HEK293 (cell line): ENCODE results near the gene MARCHF9.

Source experiments
- CTCF ChIP-seq: fragments of 450-650 bp; formaldehyde crosslinking; IDR thresholded peaks from 2 replicates; pipeline ENCODE4 v1.5.1; 2016; ENCODE audit warnings: missing biosample characterization, missing genetic modification characterization
- ELK4 ChIP-seq: IDR thresholded peaks from 2 replicates; pipeline ENCODE4 v1.6.1; 2011; ENCODE audit warnings: mild to moderate bottlenecking, low read depth, low read length, borderline replicate concordance
- INSM2 ChIP-seq: fragments of 450-650 bp; formaldehyde crosslinking; IDR thresholded peaks from 2 replicates; pipeline ENCODE4 v1.5.1; 2016; ENCODE audit warnings: missing biosample characterization, missing genetic modification characterization
- KLF1 ChIP-seq: fragments of 450-650 bp; formaldehyde crosslinking; IDR thresholded peaks from 2 replicates; pipeline ENCODE4 v1.5.1; 2016; ENCODE audit warnings: missing biosample characterization, missing genetic modification characterization
- MZF1 ChIP-seq: fragments of 450-650 bp; formaldehyde crosslinking; IDR thresholded peaks from 2 replicates; pipeline ENCODE4 v1.5.1; 2017; ENCODE audit warnings: missing biosample characterization, missing genetic modification characterization, borderline replicate concordance
- PBX3 ChIP-seq: sonication (generic); formaldehyde crosslinking; IDR thresholded peaks from 2 replicates; pipeline ENCODE4 v1.8.1; 2022; ENCODE audit warnings: mild to moderate bottlenecking, moderate library complexity, missing genetic modification reagents
- REPIN1 ChIP-seq: fragments of 450-650 bp; formaldehyde crosslinking; IDR thresholded peaks from 2 replicates; pipeline ENCODE4 v1.5.1; 2017; ENCODE audit warnings: missing biosample characterization, missing genetic modification characterization, low read depth
- YY2 ChIP-seq: fragments of 450-650 bp; formaldehyde crosslinking; IDR thresholded peaks from 2 replicates; pipeline ENCODE4 v1.5.1; 2016; ENCODE audit warnings: missing biosample characterization, missing genetic modification characterization
- ZBTB1 ChIP-seq: fragments of 450-650 bp; formaldehyde crosslinking; IDR thresholded peaks from 2 replicates; pipeline ENCODE4 v1.5.1; 2016; ENCODE audit warnings: missing biosample characterization, missing genetic modification characterization
- ZBTB21 ChIP-seq: fragments of 450-650 bp; formaldehyde crosslinking; IDR thresholded peaks from 2 replicates; pipeline ENCODE4 v1.5.1; 2017; ENCODE audit warnings: missing biosample characterization, missing genetic modification characterization
- ZBTB44 ChIP-seq: fragments of 450-650 bp; IDR thresholded peaks from 2 replicates; pipeline ENCODE4 v1.5.1; 2018; ENCODE audit warnings: missing biosample characterization, mild to moderate bottlenecking, missing genetic modification characterization
- ZFP3 ChIP-seq: fragments of 450-650 bp; formaldehyde crosslinking; IDR thresholded peaks from 2 replicates; pipeline ENCODE4 v1.5.1; 2016; ENCODE audit warnings: low read depth, missing biosample characterization, missing genetic modification characterization
- ZNF140 ChIP-seq: fragments of 450-650 bp; formaldehyde crosslinking; IDR thresholded peaks from 2 replicates; pipeline ENCODE4 v1.5.1; 2016; ENCODE audit warnings: missing biosample characterization, missing genetic modification characterization
- ZNF174 ChIP-seq: fragments of 450-650 bp; formaldehyde crosslinking; IDR thresholded peaks from 2 replicates; pipeline ENCODE4 v1.5.0; 2017; ENCODE audit warnings: missing biosample characterization, mild to moderate bottlenecking, missing genetic modification characterization
- ZNF175 ChIP-seq: fragments of 450-650 bp; formaldehyde crosslinking; IDR thresholded peaks from 2 replicates; pipeline ENCODE4 v1.5.1; 2016; ENCODE audit warnings: missing biosample characterization, missing genetic modification characterization
- ZNF18 ChIP-seq: fragments of 450-650 bp; formaldehyde crosslinking; IDR thresholded peaks from 2 replicates; pipeline ENCODE4 v1.5.1; 2016; ENCODE audit warnings: missing biosample characterization, missing genetic modification characterization
- ZNF19 ChIP-seq: fragments of 450-650 bp; formaldehyde crosslinking; IDR thresholded peaks from 2 replicates; pipeline ENCODE4; 2016; ENCODE audit warnings: missing biosample characterization, missing genetic modification characterization, low read depth
- ZNF239 ChIP-seq: fragments of 450-650 bp; formaldehyde crosslinking; IDR thresholded peaks from 2 replicates; pipeline ENCODE4 v1.5.1; 2016; ENCODE audit warnings: missing biosample characterization, missing genetic modification characterization
- ZNF248 ChIP-seq: fragments of 450-650 bp; formaldehyde crosslinking; IDR thresholded peaks from 2 replicates; pipeline ENCODE4 v1.5.1; 2017; ENCODE audit warnings: missing biosample characterization, missing genetic modification characterization
- ZNF311 ChIP-seq: fragments of 450-650 bp; formaldehyde crosslinking; IDR thresholded peaks from 2 replicates; pipeline ENCODE4 v1.5.1; 2017; ENCODE audit warnings: missing biosample characterization, missing genetic modification characterization, borderline replicate concordance
- ZNF501 ChIP-seq: fragments of 450-650 bp; formaldehyde crosslinking; IDR thresholded peaks from 2 replicates; pipeline ENCODE4 v1.5.1; 2016; ENCODE audit warnings: missing biosample characterization, missing genetic modification characterization
- ZNF510 ChIP-seq: fragments of 450-650 bp; formaldehyde crosslinking; IDR thresholded peaks from 2 replicates; pipeline ENCODE4 v1.5.1; 2018; ENCODE audit warnings: mild to moderate bottlenecking, missing genetic modification characterization, missing biosample characterization; ENCODE audit not compliant: insufficient replicate concordance
- ZNF521 ChIP-seq: fragments of 450-650 bp; formaldehyde crosslinking; IDR thresholded peaks from 2 replicates; pipeline ENCODE4 v1.5.1; 2017; ENCODE audit warnings: missing biosample characterization, mild to moderate bottlenecking, missing genetic modification characterization
- ZNF529 ChIP-seq: fragments of 450-650 bp; formaldehyde crosslinking; IDR thresholded peaks from 2 replicates; pipeline ENCODE4 v1.5.1; 2017; ENCODE audit warnings: missing genetic modification characterization, missing biosample characterization; ENCODE audit not compliant: insufficient replicate concordance
- ZNF555 ChIP-seq: fragments of 450-650 bp; formaldehyde crosslinking; conservative IDR thresholded peaks from 2 replicates; pipeline ENCODE4 v1.5.1; 2017; ENCODE audit warnings: missing biosample characterization, mild to moderate bottlenecking, missing genetic modification characterization, inconsistent platforms
- ZNF558 ChIP-seq: fragments of 450-650 bp; formaldehyde crosslinking; IDR thresholded peaks from 2 replicates; pipeline ENCODE4 v1.5.1; 2016; ENCODE audit warnings: missing biosample characterization, missing genetic modification characterization
- ZNF639 ChIP-seq: fragments of 450-650 bp; formaldehyde crosslinking; IDR thresholded peaks from 2 replicates; pipeline ENCODE4 v1.5.1; 2016; ENCODE audit warnings: missing biosample characterization, missing genetic modification characterization
- ZNF654 ChIP-seq: fragments of 450-650 bp; formaldehyde crosslinking; IDR thresholded peaks from 2 replicates; pipeline ENCODE4 v1.5.1; 2016; ENCODE audit warnings: low read depth, missing biosample characterization, missing genetic modification characterization
- ZNF670 ChIP-seq: fragments of 450-650 bp; formaldehyde crosslinking; IDR thresholded peaks from 2 replicates; pipeline ENCODE4 v1.5.1; 2016; ENCODE audit warnings: missing biosample characterization, missing genetic modification characterization, low read depth
- ZNF701 ChIP-seq: fragments of 450-650 bp; formaldehyde crosslinking; IDR thresholded peaks from 2 replicates; pipeline ENCODE4 v1.5.1; 2016; ENCODE audit warnings: missing biosample characterization, missing genetic modification characterization
- ZNF837 ChIP-seq: fragments of 450-650 bp; formaldehyde crosslinking; IDR thresholded peaks from 2 replicates; pipeline ENCODE4 v1.5.1; 2016; ENCODE audit warnings: missing biosample characterization, missing genetic modification characterization

MARCHF9 gene

GRCh38 chr12:57744194-57744776 lies 10.6 kb upstream of the MARCHF9 start (continued):
- TF ChIP-seq KLF1 (tag by site-specific recombination) (peak; percentile 77), ZNF18 (tag by site-specific recombination) (peak; percentile 43; the same call in 1 of the 2 replicates), ZNF521 (tag by site-specific recombination) (no peak), MZF1 (tag by site-specific recombination) (no peak), ZNF639 (tag by site-specific recombination) (peak; percentile 66; the same call in 1 of the 2 replicates), ZBTB21 (tag by site-specific recombination) (peak; percentile 100), ZNF529 (tag by site-specific recombination) (no peak), CTCF (tag by site-specific recombination) (no peak), ZNF701 (tag by site-specific recombination) (no peak), ZBTB1 (tag by site-specific recombination) (no peak), ZNF555 (no peak), ZNF174 (no peak), INSM2 (tag by site-specific recombination) (peak; percentile 61), ZNF19 (no peak), ZFP3 (tag by site-specific recombination) (no peak), ZNF239 (tag by site-specific recombination) (no peak), ZNF837 (tag by site-specific recombination) (no peak), PBX3 (no peak), ZNF140 (no peak), REPIN1 (no peak), ZNF670 (tag by site-specific recombination) (no peak), ZNF558 (tag by site-specific recombination) (peak; percentile 50; the same call in 1 of the 2 replicates), ZBTB44 (tag by site-specific recombination) (0 out of 2 replicates have a peak, but pooled peaks have one; percentile 22), ELK4 (no peak), ZNF248 (tag by site-specific recombination) (no peak), ZNF175 (tag by site-specific recombination) (no peak), YY2 (tag by site-specific recombination) (no peak), ZNF510 (tag by site-specific recombination) (no peak), ZNF654 (tag by site-specific recombination) (no peak), ZNF501 (tag by site-specific recombination) (peak; percentile 49), ZNF311 (tag by site-specific recombination) (no peak)
